ENCODE measurements around the gene RNF187. TPM values are rescaled to one million over a fixed set of nuclear protein-coding genes. Genes with fewer than 3 reads are reported as not detected.

RNF187 gene
- total RNA-seq, 1 donor from 2014 or later = 101 TPM

DNA sequence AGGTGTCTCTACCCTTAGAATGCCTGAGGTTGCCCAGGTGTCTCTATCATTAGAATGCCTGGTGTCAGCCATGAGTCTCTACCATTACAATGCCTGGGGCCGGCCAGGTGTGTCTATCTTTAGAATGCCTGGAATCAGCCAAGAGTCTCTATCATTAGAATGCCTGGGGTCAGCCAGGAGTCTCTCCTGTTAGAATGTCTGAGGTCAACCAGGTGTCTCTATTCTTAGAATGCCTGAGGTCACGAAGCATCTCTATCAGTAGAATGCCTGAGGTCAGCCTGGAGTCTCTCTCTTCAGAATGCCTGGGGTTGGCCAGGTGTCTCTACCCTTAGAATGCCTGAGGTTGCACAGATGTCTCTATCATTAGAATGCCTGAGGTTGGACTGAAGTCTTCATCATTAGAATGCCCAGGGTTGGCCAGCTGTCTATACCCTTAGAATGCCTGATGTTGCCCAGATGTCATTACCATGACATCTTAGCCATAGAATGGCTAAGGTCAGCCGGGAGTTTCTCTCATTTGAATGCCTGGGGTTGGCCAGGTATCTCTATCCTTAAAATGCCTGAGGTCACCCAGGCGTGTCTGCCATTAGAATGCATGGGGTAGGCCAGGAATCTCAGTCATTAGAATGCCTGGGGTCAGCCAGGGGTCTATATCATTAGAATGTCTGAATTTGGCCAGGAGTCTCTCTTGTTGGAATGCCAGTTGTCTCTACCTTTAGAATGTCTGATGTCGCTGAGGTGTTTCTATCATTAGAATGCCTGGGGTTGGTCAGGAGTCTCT is 44.0 kb downstream of the RNF187 start:
- ATAC-seq (no peak), DNase-seq (no peak)
- intact Hi-C loops (cut with micrococcal nuclease) = no loop called here

DNA sequence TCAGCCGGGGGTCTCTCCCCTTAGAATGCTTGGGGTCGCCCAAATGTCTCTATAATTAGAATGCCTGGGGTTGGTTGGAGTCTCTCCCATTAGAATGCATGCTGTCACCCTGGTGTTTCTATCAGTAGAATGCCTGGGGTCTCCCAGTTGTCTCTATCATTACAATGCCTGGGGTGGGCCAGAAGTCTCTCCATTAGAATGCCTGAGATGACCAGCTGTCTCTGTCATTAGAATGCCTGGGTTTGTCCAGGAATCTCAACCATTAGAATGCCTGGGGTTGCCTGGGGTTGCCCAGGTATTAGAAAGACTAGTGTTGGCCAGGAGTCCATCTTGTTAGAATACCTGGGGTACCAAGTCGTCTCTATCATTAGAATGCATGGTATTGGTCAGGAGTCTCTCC is 51.6 kb downstream of the RNF187 start:
- intact Hi-C loops (cut with micrococcal nuclease) = no loop called here
- ATAC-seq = no peak
- no peak for DNase-seq

DNA sequence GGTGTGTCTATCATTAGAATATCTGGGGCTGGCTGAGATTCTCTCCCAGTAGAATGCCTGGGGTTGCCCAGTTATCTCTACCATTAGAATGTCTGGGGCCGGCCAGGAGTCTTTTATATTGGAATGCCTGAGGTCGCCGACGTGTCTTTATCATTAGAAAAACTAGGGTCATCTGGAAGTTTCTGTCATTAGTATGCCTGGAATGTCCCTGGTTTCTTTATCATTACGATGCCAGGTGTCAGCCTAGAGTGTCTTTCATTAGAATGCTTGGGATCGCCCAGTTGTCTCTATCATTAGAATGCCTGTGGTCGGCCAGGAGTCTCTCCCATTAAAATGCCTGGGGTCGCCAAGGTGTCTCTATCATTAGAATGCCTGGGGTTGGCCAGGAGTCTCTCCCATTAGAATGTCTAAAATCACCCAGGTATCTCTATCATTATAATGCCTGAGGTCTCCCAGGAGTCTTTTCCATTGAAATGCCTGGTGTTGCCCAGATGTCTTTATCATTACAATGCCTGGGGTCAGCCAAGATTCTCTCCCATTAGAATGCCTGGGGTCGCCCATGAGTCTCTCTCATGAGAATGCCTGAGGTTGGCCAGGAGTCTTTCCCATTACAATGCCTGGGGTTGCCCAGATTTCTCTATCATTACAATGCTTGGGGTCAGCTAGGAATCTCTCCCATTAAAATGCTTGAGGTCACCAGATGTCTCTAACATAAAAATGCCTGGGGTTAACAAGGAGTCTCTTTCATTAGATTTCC is 53.2 kb downstream of the RNF187 start:
- ATAC-seq = no peak
- intact Hi-C loops (cut with micrococcal nuclease) = no loop called here
- no peak for DNase-seq

DNA sequence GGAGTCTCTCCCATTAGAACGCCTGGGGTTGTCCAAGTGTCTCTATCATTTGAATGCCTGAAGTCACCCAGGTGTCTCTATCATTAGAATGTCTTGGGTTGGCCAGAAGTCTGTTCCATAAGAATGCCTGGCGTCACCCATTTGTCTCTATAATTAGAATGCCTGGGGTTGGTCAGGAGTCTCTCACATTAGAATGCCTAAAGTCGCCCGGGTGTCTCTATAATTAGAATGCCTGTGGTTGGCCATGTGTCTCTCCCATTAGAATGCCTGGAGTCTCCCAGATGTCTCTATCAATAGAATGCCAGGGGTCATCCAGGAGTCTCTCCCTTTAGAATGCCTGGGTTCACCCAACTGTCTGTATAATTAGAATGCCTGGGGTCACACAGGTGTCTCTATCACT is 54.5 kb downstream of the RNF187 start:
- ATAC-seq (peak; percentile 88), DNase-seq (no peak)
- intact Hi-C loops (cut with micrococcal nuclease) = no loop called here

DNA sequence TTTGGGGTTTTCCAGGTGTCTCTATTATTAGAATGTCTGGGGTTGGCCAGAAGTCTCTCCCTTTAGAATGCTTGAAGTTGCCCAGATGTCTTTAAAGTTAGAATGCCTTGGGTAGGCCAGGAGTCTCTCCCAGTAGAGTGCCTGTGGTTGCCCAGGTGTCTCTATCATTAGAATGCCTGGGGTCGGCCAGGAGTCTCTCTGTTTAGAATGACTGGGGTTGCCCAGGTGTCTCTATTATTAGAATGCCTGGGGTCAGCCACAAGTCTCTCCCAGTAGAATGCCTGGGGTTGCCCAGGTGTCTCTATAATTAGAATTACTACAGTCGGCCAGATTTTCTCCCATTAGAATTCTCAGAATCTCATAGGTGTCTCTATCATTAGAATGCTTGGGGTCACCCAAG is 55.2 kb downstream of the RNF187 start:
- ATAC-seq = no peak
- intact Hi-C loops (cut with micrococcal nuclease) = no loop called here
- no peak for DNase-seq

DNA sequence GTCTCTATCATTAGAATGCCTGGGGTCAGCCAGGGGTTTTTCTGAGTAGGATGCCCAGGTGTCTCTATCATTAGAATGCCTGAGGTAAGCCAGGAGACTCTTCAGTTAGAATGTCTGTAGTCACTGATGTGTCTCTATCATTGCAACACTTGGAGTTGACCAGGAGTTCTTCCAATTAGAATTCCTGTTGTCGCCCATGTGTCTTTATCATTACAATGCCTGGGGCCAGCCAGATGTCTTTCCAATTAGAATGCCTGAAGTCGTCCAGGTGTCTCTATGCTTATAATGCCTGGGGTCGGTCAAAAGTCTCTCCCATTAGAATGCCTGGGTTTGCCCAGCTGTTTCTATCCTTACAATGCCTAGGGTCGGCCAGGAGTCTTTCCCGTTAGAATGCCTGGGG is 55.8 kb downstream of the RNF187 start:
- intact Hi-C loops (cut with micrococcal nuclease) = no loop called here
- ATAC-seq (no peak), DNase-seq (no peak)

DNA sequence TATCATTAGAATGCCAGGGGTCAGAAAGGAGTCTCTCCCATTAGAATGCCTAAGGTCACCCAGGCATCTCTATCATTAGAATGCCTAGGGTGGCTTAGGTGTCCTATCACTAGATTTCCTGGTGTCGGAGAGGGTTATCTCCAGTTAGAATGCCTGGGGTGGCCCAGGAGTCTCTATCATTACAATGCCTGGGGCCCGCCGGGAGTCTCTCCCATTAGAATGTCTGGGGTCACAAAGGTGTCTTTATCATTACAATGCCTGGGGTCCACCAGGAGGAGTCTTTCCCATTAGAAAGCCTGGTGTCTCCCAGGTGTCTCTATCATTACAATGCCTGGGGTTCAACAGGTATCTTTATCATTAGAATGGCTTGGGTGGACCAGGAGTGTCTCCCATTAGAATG is 56.2 kb downstream of the RNF187 start:
- ATAC-seq = no peak
- intact Hi-C loops (cut with micrococcal nuclease) = no loop called here
- no peak for DNase-seq

DNA sequence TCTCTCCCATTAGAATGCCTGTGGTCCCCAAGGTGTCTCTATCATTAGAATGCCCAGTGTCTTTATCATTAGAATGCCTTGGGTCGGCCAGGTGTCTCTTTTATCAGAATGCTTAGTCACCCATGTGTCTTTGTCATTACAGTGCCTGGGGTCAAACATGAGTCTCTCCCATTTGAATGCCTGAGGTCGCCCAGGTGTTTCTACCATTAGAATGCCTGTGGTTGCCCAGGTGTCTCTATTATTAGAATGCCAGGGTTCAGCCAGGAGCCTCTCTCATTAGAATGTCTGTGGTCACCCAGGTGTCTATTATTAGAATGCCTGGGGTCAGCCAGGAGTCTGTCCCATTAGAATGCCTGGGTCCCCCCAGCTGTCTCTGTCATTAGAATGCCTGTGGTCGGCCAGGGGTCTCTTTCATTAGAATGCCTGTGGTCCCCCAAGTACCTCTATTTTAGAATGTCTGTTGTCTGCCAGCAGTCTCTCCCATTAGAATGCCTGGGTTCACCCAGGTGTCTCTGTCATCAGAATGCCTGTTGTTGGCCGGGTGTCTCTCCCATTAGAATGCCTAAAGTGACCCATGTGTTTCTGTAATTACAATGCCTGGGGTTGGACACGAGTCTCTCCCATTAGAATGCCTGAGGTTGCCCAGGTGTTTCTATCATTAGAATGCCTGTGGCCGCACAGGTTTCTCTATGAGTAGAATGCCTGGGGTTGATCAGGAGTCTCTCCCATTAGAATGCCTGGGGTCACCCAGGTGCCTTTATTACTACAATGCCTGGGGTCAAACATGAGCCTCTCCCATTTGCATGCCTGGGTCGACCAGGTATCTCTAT is 57.1 kb downstream of the RNF187 start:
- no peak for DNase-seq
- intact Hi-C loops (cut with micrococcal nuclease) = no loop called here
- ATAC-seq = no peak

DNA sequence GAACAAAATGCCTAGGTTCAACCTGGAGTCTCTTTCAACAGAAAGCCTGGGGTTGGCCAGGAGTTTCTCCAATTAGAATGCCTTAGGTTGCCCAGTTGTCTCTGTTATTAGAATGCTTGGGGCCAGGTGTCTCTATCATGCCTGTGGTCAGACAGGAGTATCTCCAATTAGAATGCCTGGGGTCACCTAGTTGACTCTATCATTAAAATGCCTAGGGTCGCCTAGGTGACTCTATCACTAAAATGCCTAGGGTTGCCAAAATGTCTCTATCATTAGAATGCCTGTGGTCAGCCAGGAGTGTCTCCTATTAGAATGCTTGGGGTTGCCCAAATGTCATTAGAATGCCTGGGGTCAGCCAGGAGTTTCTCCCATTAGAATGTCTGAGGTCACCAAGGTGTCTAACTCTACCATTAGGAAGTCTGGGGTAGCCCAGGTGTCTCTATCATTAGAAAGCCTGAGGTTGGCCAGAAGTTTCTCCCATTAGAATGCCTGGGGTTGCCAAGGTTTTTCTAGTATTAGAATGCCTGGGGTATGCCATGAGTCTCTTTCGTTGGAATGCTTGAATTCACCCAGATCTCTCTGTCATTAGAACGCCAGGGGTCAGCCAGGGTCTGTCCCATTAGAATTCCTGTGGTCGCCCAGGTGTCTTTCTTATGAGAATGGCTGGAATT is 57.9 kb downstream of the RNF187 start:
- intact Hi-C loops (cut with micrococcal nuclease) = no loop called here
- DNase-seq (no peak), ATAC-seq (no peak)

Small RNA genes within 50 kb of the gene (microRNA-seq; reads per million reads assigned to microRNA genes)
- not detected for gene MIR4666A (ENCODE audit: borderline number of aligned reads)

Other genes starting within 250 kb of the RNF187 start
- 7.6 TPM for gene TRIM11, start 80.5 kb upstream of the RNF187 start, total RNA-seq
- 0.50 TPM for gene TRIM17, start 70.5 kb upstream of the RNF187 start, total RNA-seq
- 4.4 TPM for gene RHOU, start 248.1 kb downstream of the RNF187 start, total RNA-seq

Data from left ventricle myocardium superior (tissue), 1 donor.